NCI-H446 (cell line): Measurements from ENCODE around the gene MYZAP.

Experiments
- DNase-seq, 2 experiments: peaks; one replicate each; lab custom pipeline; 2025; lab: John Stamatoyannopoulos, UW

The MYZAP gene

DNA sequence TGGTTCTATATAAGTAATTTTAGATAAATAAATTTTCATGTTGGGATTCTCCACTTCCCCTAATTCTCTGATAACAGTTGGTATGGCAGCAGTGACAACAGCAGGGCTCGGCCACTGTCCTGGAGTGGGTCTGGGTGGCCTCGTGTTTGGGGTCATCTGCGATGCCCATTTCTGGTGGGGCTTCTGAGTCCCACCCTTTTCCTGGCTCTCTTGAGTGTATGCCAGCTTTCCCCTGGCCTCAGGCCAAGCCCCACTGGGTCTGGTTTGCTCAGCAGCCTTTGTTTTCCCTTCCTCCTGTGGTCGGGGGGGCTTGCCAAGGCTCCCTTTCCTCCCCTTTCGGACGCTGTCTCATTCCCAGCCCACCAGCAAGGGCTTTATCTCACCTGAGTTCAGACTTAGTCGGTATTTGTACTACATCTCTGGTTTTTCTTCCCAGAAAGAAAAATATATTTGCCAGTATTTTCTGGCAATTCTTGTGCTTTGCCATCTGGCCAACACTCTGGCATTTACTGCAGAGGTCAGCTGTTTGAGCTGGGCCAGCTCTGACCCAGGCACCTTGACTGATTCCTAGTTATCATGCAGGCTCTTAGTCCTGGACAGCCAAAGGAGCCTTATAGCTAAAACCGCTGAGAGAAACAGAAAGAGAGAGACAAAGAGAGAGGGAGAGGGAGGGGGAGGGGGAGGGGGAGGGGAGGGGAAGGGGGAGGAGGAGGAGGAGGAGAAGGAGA, 35.2 kb downstream of the MYZAP start:
- DNase-seq: peak in 1 of 2 experiments; percentile 18

DNA sequence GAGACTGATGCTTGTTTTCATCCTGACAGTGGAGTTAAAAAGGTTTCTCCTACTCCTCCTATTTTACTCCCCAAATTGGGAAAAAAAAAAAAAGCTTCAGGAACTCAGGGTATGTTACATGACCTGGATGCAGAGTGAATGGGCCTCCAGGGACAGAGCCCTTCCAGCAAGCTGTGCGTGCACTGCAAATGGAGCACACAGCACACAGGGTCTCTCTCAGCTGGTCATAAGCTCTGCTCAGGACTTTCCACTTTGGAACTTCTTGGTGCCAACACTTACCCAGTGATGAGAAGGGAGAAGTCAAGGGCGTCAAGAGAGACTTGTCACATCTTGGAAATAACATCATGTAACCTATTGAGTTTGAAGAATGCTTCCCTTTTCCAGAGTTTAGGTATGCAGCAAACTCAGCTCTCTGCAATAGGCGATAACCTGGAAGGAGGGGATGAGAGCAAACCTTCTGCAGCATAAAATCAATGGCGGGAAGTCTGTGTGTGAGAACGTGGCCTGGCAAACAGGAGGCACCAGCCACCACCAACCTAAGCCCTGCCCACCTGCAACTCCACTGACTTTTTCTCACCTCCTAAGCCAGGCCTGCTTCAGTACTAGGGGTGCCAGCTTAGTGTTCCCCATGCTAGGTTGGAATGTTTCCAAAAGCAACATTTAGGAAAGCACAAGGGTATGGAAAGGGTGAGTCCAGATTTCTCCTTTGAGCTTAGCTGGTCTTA, 39.8 kb downstream of the MYZAP start:
- DNase-seq: no peak

DNA sequence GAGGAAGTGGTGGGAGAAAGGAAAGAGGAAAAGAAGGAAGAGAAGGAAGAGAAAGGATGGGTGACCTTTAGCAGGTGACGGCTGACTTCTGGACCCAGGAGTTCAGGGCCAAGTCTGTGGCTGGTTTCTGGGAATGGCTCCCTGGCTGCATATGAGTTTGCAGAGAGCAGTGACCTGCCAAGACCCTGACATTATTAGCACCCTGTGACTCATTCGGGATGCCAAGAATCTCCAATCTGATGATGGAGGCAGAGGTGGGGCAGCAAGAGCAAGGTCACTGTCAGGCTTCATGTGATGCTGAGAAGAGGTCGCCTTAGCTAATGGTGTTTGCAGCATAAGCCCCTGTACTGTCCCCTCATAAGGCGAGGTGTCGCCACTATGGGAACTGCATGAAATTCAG, 42.6 kb downstream of the MYZAP start:
- no peak for DNase-seq

DNA sequence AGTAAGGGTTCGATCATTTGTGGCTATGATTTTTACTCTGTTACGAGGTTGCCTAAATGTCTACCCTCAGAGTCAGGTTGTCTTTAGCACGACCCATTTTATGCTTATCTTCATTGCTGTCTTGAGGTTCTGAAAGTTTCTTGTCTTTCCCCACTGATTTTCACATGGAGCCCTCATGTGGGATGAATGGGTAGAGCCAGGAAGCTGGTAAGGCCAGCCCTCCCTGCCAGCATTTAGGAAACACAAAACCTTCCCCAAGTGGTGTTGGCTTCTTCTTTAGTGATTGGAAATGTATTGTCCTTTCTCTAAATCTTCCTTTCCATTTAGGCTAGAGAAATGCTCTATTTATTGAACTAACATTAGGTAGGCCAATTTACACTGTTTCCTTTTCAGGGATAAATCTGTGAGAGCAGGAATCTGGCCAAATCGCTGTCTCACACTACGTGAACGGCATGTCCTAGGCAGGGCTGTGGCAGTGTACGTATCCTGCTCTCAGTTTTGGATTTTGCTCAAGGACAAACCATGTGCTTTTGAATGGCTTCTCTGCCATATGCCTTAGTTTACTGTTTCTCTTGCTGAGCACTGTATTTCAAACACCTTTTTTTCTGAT, 43.7 kb downstream of the MYZAP start:
- DNase-seq: no peak

DNA sequence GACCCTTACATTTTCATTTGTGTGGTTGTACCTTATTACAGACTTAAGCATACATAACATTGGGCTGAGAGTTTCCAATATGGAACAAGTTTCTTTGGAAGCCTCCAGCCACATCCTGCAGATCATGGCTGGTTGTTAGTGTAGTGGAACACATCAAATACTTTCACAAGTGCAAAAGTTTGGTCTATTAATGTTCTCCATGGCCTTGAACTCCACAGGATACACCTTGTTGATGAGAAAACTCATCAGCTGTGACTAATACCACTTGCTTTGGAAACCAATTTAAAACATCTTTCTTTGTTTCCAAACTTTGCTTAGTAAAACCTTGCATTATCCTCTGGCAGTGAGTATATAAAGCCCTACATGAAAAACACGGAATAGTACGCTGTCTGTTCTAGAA, 46.1 kb downstream of the MYZAP start:
- no peak for DNase-seq

DNA sequence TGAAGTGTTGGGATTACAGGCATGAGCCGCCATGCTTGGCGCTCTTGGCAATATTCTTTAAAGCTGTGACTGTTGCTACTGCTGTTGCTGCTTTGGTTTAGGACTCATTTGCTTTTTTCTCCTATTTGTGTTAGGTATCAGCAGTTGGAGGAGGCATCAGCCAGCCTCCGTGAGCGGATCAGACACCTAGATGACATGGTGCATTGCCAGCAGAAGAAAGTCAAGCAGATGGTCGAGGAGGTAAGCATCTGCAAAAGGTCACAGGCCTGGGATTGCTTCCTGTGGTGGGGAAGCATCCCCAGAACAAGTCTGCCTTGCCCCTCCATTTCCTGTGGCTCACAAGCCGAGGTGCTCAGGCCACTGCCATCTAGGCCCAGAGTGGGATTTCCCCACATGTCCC, 47.6 kb downstream of the MYZAP start:
- DNase-seq: no peak

DNA sequence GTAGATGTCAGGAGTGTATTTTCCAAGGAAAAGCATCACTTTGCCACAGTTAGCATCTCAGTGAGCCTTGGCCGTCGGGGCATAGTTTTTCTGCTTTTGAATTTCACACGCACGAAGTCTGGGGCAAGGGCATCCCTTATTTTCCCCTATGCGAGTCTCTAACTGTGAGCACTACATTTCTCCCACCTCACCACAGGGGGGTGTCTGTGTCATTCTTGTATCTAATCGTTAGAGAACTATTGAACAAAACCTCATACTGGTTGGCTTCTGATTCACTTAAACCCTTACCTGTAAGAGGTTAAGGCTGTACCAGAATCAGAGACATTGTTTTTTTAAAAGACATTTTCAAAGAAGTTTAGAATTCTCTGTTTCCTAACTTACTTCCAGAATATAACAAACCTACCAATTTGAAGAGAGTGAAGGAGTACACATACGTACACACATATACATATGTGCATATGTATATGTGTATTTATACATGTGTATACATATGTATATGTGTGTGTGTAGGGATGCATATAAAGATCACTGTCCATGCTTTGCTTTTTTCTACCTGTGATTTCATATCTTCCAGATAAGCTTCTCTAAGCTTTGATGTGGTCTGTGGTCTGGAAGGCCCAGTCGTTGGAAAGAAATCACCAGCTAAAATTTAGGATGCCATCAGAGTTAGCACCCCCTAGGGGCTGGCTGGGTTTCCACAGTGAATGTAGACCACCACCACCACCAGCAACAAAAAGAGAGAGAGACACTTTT, 49.4 kb downstream of the MYZAP start:
- DNase-seq: peak in 1 of 2 experiments; percentile 13

DNA sequence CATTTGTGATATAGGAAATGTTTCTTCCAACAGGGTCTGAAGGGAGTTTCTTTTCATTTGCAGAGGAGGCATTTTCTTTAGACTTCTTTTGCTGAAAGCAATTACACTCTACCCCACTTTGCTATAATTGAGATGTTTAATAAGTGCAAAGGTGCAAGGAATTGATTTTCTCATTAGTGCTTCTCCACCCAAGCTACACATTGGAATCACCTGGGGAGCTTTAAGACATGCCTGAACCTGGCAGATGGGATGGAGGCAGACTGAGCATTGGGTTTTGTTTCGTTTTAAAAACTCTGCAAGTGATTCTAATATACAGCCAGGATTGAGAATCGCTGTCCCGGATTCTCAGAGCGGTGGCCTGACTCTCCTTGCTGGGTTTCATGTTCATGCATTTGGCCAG, 52.1 kb downstream of the MYZAP start:
- DNase-seq: no peak

DNA sequence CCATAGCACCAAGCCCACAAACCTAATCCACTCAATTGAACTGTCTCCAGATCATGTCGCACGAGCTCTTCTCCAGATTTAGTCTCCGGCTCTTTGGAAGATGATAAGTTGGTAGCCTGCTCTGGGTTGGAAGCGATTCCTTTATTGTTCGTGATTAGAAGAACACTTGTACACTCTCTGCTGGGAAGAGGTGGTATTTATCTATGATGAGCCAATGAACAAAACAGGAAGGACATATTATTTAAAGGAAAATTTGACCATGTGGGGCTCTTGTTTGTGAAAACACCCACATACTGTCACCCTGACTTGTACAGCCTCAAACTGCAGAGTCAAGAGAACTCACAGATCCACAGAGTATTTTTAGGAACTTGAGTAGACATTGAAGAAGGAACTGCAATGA, 54.4 kb downstream of the MYZAP start:
- DNase-seq: no peak

DNA sequence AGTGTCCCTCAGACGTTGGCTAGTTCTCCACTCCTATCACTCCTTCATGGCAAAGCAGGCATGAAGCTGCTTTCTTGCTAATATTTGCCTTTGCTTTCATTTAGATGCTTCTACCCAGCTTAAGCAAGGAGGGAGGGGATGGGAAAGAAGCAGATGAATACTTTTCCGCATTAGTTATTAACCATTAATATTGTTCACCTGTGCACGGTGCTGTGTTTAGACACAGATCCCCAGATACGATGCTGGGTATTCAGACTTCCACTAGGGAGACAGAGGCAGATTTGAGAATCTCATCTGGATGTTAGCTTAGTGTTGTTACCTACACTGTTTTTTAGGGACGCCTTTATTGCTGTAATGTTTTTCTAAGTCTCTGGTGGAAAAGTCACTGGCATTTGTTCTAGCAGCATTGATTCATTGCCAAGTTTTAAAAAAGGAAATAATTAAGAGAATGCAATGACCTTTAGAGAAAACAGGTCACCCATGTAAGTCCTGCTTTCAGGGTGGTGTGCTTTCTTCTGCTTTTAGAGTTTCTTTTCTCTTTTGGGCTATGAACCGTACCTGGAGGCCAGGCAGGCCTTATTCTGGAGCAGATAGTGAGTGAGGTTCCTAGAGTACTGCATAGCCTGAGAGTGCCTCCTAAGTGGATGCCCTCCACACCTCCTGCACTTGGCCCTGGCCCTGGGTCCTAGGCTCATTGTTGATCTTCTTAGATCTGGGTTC, 55.5 kb downstream of the MYZAP start:
- DNase-seq: no peak

DNA sequence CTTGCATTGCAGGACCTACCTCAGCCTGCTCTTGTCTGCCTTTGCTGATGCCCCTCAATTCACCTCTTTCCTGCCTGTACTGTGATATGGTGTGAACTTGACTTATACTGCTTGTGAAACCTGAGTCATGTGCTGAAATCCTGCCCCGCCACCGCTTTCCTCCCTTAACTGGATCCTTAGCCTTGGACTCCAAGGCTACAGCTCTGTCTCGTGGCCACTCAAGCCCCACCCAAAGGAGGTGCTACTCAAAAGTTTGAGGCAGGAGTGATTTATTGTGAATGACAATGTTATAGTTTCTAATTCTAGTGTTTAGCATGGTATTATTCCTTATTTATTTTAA, 56.1 kb downstream of the MYZAP start:
- DNase-seq: no peak

DNA sequence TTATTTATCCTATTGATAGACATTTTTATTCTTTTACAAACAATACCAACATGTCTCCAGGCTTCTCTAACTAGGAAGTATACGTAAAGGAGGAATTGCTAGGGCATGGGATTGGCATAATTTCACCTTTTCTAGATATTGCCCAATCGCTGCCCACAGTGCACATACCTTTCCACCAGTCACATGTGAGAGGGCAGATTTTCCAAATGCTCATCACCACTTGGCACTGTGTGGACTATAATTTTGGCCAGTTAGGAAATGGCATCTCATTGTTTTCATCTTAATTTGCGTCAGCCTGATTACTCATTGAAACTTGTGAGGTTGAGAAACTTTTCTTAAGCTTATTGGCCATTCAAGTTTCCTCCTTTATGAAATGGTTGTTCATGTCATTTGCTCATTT, 57.4 kb downstream of the MYZAP start:
- DNase-seq: no peak

DNA sequence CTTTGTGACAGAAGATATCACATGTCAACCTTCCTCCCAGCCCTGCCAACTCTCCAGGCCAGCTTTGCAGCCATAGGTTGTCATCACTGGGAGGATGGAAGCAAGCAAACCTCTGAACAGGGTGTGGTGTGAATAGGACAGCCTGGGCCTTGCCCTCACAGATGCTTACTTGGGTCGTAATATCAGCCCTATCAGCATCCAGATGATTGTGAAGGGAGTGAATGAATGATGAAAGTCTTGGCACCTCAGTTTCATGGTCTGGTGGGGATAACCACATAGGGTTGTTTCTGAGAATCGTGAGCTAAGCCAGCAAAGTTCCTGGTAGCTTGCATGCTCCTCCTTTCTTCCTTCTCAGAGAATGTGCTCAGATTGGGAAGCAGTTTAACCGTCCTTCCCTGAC, 59.7 kb downstream of the MYZAP start:
- no peak for DNase-seq

DNA sequence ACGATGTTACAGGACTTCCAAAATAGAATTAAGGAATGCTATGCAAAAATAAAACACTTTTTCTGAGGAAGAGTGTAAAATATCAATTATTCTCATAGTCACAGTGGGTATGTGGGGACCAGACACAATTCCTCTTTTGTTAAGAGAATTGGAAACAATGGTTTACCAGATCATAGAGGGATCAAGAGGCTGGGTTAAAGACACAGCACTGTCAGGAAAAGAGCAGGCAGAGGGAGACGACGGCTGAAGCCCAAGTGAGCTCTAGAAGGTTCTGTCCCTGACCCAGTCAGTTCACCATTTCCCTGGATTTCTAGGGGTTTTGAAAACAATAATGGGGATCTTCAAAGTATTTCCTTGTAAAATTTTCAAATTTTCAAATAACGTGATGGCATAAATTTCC, 60.8 kb downstream of the MYZAP start:
- no peak for DNase-seq

DNA sequence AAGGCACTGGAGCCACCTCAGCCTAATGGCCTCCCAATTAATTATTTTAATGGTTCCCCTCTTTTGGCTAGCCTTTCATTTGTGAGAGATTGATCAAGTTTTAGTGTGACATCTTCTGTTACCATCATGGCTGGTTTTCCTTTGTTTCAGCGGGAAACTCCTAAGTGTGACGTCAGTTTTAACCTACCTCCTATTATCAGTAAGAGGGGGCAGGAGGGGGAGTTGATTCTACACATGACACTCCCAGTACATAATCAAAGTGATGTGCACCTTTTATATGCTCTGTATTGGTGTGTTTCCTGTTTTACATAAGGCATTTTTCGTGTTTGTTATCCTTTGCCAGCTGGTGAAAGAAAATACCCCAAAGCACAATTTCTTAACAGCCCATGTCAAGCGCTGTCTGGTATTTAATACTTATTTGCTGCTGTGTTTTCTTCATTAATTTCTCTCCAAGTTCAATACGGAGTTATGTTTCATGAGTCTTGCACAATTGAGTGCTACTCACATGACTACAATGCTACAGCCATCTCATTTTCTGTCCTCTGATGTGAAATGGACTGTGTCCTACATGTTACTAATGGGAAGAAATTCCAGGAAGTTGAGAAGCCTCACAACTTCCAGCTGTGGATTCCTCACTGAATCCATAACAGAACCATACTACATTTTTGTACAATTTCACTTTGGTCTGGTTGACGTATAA, 62.6 kb downstream of the MYZAP start:
- no peak for DNase-seq

DNA sequence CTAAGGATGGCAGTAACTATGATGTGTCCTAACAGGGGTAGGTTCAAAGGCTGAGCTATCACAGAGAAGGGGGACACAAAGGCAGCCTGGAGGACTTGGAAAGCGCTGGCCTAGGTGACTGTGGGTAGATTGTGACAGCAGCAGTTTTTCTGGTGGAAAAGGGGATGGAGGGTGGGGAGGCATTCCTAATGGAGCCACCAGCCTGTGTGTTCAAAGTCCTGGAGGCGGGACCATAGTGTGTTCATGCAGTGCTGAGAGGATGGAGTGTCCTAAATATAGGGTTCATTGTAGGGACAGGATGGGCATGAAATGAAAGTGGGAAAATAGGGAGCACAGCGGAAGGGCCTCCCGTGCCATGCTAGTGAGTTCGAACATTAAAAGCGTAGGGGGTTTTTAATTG, 63.3 kb downstream of the MYZAP start:
- no peak for DNase-seq

DNA sequence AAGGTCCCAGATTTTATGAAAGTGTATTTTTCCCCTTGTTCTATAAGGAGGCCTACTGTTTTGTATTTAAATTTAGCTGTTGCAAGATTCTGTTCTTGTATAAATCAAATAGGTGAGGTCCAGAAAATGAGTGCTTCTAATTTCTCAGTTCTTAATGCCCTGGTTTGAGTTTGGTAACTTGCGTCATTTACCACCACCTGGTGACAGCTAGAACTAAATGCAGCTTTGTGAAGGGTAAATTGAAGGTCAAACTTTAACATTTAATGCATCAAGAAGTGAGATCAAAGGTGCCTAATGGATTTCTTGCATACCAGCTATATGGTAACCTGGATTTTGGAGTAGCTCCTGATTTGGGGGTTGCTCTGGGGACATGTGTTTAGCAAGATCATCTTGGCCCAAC, 64.1 kb downstream of the MYZAP start:
- no peak for DNase-seq

DNA sequence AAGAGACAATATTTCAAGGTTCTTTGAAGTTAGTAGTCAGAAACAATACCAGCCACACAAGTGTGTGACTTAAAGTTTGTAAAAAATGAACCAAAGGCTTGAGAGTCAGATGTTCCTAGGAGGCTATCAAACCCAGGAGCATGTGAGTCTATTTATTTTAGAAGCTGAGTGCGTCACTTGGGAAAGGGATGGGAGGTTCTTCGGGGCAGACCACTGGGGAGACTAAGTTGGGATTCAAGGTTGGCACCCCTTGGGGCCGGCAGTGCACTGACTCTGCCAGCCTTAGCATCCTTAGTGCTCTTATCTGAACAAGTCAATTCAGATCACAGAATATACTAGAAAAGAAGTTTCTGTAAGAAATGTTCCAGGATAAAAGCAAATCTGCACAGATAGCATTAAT, 64.7 kb downstream of the MYZAP start:
- no peak for DNase-seq

DNA sequence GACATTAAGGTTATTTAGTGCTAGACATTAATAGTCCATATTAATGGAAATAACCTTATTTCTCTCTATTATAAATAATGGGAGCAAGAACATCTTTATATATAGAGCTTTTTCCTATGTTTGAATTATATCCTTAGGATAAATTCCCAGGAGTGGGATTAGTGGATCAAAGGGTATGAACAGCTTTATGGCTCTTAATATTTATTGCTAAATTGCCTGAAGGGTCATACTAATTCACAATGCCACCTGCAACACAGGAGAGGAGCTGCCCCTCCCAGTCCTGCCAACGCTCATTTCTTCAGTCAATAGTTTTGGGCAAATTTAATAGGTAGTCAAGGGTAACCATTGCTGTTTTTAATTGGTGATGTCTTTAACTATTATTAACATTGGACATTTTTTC, 65.9 kb downstream of the MYZAP start:
- no peak for DNase-seq

DNA sequence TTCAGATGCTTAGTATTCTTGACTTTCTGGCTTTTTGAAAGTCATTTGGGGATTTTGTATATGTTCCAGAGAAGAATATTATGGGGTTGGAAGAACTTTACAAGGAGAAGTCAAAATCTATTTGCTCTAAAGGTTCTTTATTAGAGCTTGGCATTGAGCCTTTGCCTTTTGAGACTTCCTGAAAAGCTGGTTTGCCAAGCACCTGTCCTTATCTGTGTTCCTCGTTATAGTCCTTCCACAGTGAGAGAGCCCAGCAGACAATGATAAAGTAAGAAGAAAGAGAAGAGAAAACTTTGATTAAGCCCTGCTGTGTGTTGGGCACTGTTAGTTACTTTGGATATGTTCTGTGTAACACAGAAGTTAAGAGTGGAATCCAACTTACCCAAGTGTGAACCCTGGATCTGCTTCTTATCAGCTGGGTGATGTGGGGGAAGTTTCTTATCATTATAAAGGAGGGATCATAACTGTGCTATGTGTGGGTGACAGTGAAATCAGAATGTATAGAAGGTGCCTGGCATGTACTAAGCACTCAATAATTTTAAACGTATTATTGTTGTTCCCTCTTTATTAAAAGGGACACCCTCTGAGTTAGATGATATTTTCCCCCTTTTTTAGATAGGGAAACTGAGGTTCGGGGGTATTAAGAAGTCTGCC, 70.5 kb downstream of the MYZAP start:
- no peak for DNase-seq

DNA sequence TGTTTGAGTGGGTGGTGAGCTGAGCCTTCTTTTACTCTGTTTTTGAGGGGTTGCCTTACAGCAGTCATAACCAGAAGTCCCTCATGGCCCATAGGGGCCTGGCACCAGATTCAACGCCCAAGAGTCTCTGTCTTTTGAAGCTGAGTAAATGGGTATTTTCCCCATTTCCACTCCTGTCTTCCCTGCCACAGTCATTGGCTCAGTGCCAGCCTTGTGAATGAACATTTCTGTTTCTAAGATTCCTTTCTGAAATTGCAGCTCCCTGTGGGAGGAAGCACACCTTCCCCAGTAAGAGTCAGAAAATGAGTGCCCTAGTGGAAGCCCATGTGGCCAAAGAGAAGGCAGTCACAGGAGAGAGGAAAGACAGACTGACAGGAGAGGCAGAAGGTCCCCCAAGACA, 71.1 kb downstream of the MYZAP start:
- DNase-seq: no peak
